ENCODE data around the gene DDX4. TPM values are rescaled to one million over a fixed set of nuclear protein-coding genes. Genes with fewer than 3 reads are reported as not detected.

The DDX4 gene
- polyA plus RNA-seq, 1 donor = 0.12 TPM

Other genes with a start within 250 kb of the DDX4 start
- gene PLPP1, start 203.1 kb upstream of the DDX4 start, polyA plus RNA-seq (ENCODE audit: insufficient read length) = 78.4 TPM
- gene SLC38A9, start 25.7 kb upstream of the DDX4 start, polyA plus RNA-seq (ENCODE audit: insufficient read length) = 41.3 TPM
- gene IL31RA, start 113.3 kb downstream of the DDX4 start, polyA plus RNA-seq (ENCODE audit: insufficient read length) = 0.12 TPM